GM12874 (cell line): Measurements from ENCODE around the gene ATF7IP.

Experiments used
- TF ChIP-seq, protein P1 (sequence below): IDR thresholded peaks from 2 replicates; pipeline ENCODE4 v1.5.1; 2011; ENCODE audit warnings: low read depth, mild to moderate bottlenecking, control low read depth, low read length, moderate library complexity; ENCODE audit not compliant: insufficient read depth

Gene ATF7IP

DNA sequence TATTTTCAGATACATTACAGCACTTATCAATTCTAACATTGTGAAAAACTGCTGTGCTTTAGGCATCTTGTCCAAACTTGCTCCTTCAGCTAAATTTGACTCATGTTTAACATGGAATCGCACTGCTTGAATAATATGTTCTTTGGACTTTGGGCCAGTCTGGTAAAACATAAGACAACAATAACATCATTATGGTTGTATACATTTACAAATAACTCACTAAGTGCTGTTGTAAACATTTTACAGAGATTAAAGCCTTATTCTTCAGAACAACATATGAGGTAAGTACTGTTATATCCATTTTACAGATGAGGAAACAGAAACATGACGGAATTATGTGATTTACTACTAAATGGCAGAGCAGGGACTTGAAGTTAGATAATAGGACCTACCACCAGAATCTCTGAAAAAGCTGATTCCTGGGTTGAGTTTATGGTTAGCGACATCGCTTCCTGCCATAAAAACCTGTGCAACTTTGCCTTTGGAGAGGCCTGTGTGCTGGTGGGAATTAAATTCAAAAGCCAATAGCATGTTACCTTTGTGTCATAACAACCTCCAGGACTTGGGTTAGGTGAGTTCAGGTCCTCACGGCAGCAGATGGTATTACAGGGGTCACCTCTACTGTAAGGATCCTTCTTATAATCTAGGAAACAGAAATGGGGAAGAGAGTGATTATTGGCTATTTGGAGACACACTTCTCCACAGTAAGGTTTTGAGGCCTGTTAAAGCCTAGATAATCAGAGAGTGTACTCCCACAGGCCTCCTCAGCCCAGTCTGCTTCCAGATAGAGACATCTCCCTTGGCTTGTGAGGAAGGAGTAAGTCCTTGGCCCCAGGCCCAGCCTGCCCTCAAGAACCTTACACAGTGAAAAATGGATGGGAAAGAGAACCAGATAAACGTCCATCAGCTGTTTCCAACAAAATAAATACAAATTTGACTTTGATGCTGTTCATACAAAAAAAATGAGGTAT, 140.4 kb downstream of the ATF7IP start:
- TF ChIP-seq, protein P1, sequence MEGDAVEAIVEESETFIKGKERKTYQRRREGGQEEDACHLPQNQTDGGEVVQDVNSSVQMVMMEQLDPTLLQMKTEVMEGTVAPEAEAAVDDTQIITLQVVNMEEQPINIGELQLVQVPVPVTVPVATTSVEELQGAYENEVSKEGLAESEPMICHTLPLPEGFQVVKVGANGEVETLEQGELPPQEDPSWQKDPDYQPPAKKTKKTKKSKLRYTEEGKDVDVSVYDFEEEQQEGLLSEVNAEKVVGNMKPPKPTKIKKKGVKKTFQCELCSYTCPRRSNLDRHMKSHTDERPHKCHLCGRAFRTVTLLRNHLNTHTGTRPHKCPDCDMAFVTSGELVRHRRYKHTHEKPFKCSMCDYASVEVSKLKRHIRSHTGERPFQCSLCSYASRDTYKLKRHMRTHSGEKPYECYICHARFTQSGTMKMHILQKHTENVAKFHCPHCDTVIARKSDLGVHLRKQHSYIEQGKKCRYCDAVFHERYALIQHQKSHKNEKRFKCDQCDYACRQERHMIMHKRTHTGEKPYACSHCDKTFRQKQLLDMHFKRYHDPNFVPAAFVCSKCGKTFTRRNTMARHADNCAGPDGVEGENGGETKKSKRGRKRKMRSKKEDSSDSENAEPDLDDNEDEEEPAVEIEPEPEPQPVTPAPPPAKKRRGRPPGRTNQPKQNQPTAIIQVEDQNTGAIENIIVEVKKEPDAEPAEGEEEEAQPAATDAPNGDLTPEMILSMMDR, result no peak

DNA sequence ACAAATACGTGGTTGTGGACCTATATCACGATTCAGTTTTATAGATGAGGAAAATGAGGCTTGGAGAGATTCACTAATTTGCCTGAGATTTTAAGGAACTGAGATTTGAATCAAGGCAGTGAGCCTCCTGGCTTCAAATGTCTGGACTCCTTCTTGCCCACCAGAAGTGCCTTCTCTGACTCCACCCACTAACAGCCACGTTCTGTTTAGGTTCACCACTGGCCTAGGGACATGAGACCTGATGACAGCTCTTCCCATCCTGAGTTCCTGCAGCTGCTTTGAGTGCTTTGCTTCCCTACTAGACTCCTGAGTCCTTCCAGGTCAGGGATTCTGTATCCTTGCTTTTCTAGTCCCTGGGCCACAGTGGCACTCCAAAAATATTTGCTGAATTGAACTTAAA, 145.1 kb downstream of the ATF7IP start:
- TF ChIP-seq, protein P1, result no peak

DNA sequence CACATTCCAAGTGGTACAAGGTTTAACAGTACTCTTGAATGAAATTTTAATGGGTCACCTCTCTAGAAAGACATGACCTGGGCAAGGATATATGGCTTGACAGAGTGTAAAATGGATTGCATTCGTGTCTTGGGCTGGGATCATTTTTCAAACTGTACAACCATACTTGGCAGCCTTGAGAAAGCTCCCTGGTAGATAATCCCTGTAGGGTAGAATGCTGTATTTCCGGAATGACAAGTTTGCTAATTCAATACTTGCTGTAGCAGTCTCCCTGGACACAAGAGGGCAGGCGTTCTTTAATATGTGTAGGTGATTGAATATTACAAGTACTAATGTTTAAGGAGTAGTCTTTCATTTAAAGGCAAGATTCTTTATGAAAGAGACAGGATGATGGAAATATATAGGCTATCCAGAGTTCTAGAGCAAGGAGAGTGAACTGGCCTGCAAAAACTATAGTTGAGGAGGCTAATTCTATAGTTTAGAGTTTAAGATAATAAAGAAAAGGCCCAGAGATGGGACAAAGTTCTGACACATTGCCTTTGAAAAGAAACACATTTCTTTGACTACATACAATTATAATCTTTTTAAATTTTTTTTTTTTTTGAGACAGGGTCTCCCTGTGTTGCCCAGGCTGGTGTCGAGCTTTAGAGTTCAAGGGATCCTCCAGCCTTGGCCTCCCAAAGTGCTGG, 148.8 kb downstream of the ATF7IP start:
- TF ChIP-seq, protein P1, result peak; percentile 43; the same call in 1 of the 2 replicates

DNA sequence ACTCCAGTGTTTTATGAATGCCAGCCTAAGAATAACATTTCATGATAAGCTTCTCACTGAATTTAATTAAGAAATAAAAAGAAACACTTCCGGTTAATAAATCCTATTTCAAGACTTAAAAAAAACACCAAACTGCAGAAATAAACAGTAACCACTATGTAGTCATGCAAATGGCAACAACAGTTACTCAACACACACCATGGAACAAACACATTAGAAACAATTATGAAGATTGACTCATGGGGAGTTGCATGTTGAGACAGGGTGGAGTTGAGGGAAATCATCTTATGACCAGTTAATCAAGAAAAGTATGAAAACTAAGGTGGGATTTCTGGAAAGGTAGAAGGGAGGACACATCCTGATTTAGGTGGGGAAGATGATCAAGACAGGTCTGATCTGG, 149.5 kb downstream of the ATF7IP start:
- TF ChIP-seq, protein P1, result no peak

DNA sequence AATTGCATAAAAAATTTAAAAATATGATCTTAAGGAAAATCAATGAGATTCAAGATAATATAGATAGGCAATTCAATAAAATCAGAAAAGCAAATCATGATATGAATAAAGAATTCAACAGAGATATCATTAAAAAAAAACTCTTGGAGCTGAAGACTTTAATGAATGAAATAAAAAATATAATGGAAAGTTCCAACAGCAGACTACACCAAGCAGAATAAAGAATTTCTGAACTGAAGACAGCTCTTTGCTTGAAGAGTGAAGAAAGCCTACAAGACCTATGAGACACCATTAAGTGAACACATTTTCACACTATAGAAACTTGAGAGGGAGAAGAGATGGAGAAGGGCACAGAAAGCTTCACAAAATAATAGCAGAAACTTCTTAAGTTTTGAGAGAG, 156.3 kb downstream of the ATF7IP start:
- TF ChIP-seq, protein P1, result no peak

DNA sequence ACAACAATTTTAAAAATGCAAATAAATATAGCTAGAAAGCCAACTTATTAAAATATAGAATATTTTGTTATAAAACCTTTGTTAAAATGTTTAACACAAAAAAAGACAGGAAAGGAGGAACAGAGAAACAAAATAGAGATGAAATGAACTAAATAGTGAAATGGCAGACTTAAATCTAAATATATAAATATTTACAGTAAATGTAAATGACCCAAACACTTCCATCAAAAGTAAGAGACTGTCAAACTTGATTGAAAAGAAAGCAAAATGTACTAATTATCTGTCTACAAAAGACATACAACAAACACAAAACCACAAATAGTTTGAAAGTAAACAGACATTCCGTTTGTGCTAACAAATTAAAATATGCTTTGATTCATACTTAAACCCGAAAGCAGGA, 160.5 kb downstream of the ATF7IP start:
- TF ChIP-seq, protein P1, result no peak

DNA sequence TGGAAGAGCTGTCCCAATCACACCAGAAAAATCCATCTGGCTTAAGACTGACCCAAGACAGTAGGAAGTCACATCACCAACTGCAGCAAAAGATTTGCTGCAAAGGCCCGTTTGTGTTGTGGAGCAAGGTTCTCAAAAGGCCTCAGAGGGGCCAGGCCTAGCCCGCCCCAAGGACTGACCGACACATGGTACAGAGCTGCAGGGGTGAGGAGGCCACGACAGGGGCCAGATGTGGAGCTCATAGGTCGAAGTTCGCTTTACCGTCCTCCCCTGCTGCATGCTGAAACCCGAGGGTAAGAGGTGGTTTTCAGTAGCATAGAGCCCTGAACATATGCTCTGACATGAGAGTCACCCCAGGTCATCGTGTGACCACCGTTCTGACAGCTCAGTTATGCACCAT, 166.7 kb downstream of the ATF7IP start:
- TF ChIP-seq, protein P1, result no peak
